HEK293T (cell line): ENCODE measurements around the gene TPSAB1.

ENCODE experiments used
- CTCF ChIA-PET: fragments of 350-600 bp; formaldehyde crosslinking; extraction: SDS; loops from one replicate; lab custom pipeline; 2021; ENCODE audit warnings: antibody characterized with exemption, inconsistent platforms; lab: Yijun Ruan, JAX
- POLR2A ChIA-PET: fragments of 350-600 bp; formaldehyde crosslinking; extraction: SDS; loops from one replicate; lab custom pipeline; 2020; ENCODE audit warnings: antibody characterized with exemption, inconsistent platforms; lab: Yijun Ruan, JAX
- DNase-seq: peaks from one replicate; pipeline ENCODE4 v3.0.0; 2012; ENCODE audit warnings: mixed read lengths; ENCODE audit errors: extremely low spot score
- ARNT ChIP-seq: fragments of 450-650 bp; IDR thresholded peaks from 2 replicates; pipeline ENCODE4 v1.6.1; 2017; ENCODE audit warnings: mild to moderate bottlenecking
- BHLHE40 ChIP-seq: fragments of 450-650 bp; IDR thresholded peaks from 2 replicates; pipeline ENCODE4 v1.6.1; 2016; ENCODE audit warnings: mild to moderate bottlenecking, moderate library complexity, borderline replicate concordance
- CTBP1 ChIP-seq: fragments of 450-650 bp; IDR thresholded peaks from 2 replicates; pipeline ENCODE4 v1.6.1; 2016; ENCODE audit warnings: borderline replicate concordance
- ELF4 ChIP-seq: fragments of 450-650 bp; IDR thresholded peaks from 2 replicates; pipeline ENCODE4 v1.6.1; 2017; ENCODE audit warnings: antibody characterized with exemption
- FOXA1 ChIP-seq: fragments of 450-650 bp; IDR thresholded peaks from 2 replicates; pipeline ENCODE4 v1.6.1; 2016; ENCODE audit warnings: mild to moderate bottlenecking
- FOXK2 ChIP-seq: fragments of 450-650 bp; IDR thresholded peaks from 2 replicates; pipeline ENCODE4 v1.6.1; 2016; ENCODE audit warnings: mild to moderate bottlenecking
- FOXM1 ChIP-seq: fragments of 450-650 bp; IDR thresholded peaks from 2 replicates; pipeline ENCODE4 v1.6.1; 2017; ENCODE audit warnings: mild to moderate bottlenecking, borderline replicate concordance
- HDGF ChIP-seq: fragments of 450-650 bp; IDR thresholded peaks from 2 replicates; pipeline ENCODE4 v1.6.1; 2017; ENCODE audit warnings: antibody characterized with exemption, borderline replicate concordance
- L3MBTL2 ChIP-seq: fragments of 450-650 bp; conservative IDR thresholded peaks from 2 replicates; pipeline ENCODE4 v1.6.1; 2016; ENCODE audit warnings: mild to moderate bottlenecking
- LEF1 ChIP-seq: fragments of 450-650 bp; IDR thresholded peaks from 2 replicates; pipeline ENCODE4 v1.6.1; 2017; ENCODE audit warnings: mild to moderate bottlenecking, borderline replicate concordance
- NFRKB ChIP-seq: fragments of 450-650 bp; IDR thresholded peaks from 2 replicates; pipeline ENCODE4 v1.6.1; 2016; ENCODE audit warnings: mild to moderate bottlenecking, moderate library complexity
- PKNOX1 ChIP-seq: fragments of 450-650 bp; IDR thresholded peaks from 2 replicates; pipeline ENCODE4 v1.6.1; 2016
- SP1 ChIP-seq: fragments of 450-650 bp; IDR thresholded peaks from 2 replicates; pipeline ENCODE4 v1.6.1; 2017
- SUZ12 ChIP-seq: fragments of 450-650 bp; IDR thresholded peaks from 2 replicates; pipeline ENCODE4 v1.6.1; 2016; ENCODE audit warnings: mild to moderate bottlenecking
- TARDBP ChIP-seq: fragments of 450-650 bp; IDR thresholded peaks from 2 replicates; pipeline ENCODE4 v1.6.1; 2016
- ZNF384 ChIP-seq: fragments of 450-650 bp; IDR thresholded peaks from 2 replicates; pipeline ENCODE4 v1.6.1; 2016

Gene TPSAB1

GRCh38 chr16:1220098-1220728, 20.3 kb upstream of the TPSAB1 start:
- no peak for TF ChIP-seq ARNT
- TF ChIP-seq HDGF: no peak
- TF ChIP-seq FOXK2: no peak
- TF ChIP-seq L3MBTL2: no peak
- TF ChIP-seq BHLHE40: no peak
- no peak for TF ChIP-seq LEF1
- no peak for TF ChIP-seq SUZ12
- no peak for TF ChIP-seq FOXM1
- TF ChIP-seq CTBP1: no peak
- no peak for TF ChIP-seq ZNF384
- TF ChIP-seq SP1: no peak
- TF ChIP-seq ELF4: no peak
- TF ChIP-seq TARDBP: no peak
- no peak for TF ChIP-seq PKNOX1
- TF ChIP-seq FOXA1: no peak
- ChIA-PET POLR2A (no interaction called here), CTCF (no interaction called here)
- no peak for DNase-seq

- no peak for DNase-seq
- POLR2A ChIA-PET: no interaction called here
- CTCF ChIA-PET: no interaction called here
- no peak for TF ChIP-seq TARDBP
- no peak for TF ChIP-seq FOXA1
- TF ChIP-seq FOXK2: no peak
- TF ChIP-seq BHLHE40: no peak
- TF ChIP-seq LEF1: no peak
- no peak for TF ChIP-seq NFRKB
- TF ChIP-seq ELF4: no peak
These were observed 19.5 kb upstream of the TPSAB1 start for GRCh38 chr16:1220841-1221627.

GRCh38 chr16:1221628-1222552, 18.6 kb upstream of the TPSAB1 start:
- DNase-seq: no peak
- CTCF ChIA-PET: no interaction called here
- TF ChIP-seq CTBP1 (no peak), ZNF384 (no peak), NFRKB (no peak), PKNOX1 (no peak), BHLHE40 (no peak), SP1 (no peak), TARDBP (no peak), FOXM1 (no peak), ELF4 (no peak), LEF1 (no peak), ARNT (no peak), FOXK2 (no peak)
- POLR2A ChIA-PET: no interaction called here

GRCh38 chr16:1222553-1223354, 17.8 kb upstream of the TPSAB1 start:
- TF ChIP-seq HDGF (no peak), BHLHE40 (no peak), FOXM1 (no peak), ARNT (no peak), FOXK2 (no peak), ZNF384 (no peak), CTBP1 (no peak), L3MBTL2 (no peak), ELF4 (no peak), LEF1 (no peak), SUZ12 (no peak)
- ChIA-PET POLR2A (no interaction called here), CTCF (no interaction called here)
- no peak for DNase-seq

GRCh38 chr16:1223355-1224214, 16.9 kb upstream of the TPSAB1 start:
- no peak for DNase-seq
- TF ChIP-seq ARNT: no peak
- TF ChIP-seq FOXA1: no peak
- no peak for TF ChIP-seq FOXM1
- TF ChIP-seq L3MBTL2: no peak
- TF ChIP-seq NFRKB: no peak
- TF ChIP-seq PKNOX1: no peak
- no peak for TF ChIP-seq BHLHE40
- no peak for TF ChIP-seq SP1
- TF ChIP-seq LEF1: no peak
- TF ChIP-seq ELF4: no peak
- no peak for TF ChIP-seq FOXK2
- TF ChIP-seq HDGF: no peak
- TF ChIP-seq CTBP1: no peak
- ChIA-PET POLR2A (no interaction called here), CTCF (interaction anchor here (0.6 kb wide), 1 partner anchor 53 kb away, joined by 3 read pairs; no protein-coding TSS in a partner anchor)
